NK-92 (cell line): ENCODE data around the gene HS3ST3A1.

Experiments used
- DNase-seq: peaks from one replicate; lab custom pipeline; 2025; ENCODE audit not compliant: unreplicated experiment; lab: John Stamatoyannopoulos, UW

Gene HS3ST3A1

GRCh38 chr17:13541032-13541480, 60.7 kb downstream of the HS3ST3A1 start:
- no peak for DNase-seq

- DNase-seq: no peak
Observed at GRCh38 chr17:13540546-13540945, 61.2 kb downstream of the HS3ST3A1 start.

GRCh38 chr17:13539421-13539820, 62.3 kb downstream of the HS3ST3A1 start:
- DNase-seq: no peak

GRCh38 chr17:13538841-13539411, 62.8 kb downstream of the HS3ST3A1 start:
- DNase-seq: no peak

- DNase-seq: no peak
Observed at GRCh38 chr17:13537871-13538643, 63.7 kb downstream of the HS3ST3A1 start.

- DNase-seq: no peak
Observed at GRCh38 chr17:13537167-13537731, 64.5 kb downstream of the HS3ST3A1 start.

GRCh38 chr17:13534946-13535345, 66.8 kb downstream of the HS3ST3A1 start:
- no peak for DNase-seq

- DNase-seq: no peak
Observed at GRCh38 chr17:13531721-13532120, 70.0 kb downstream of the HS3ST3A1 start.

GRCh38 chr17:13525876-13526275, 75.9 kb downstream of the HS3ST3A1 start:
- DNase-seq: no peak

GRCh38 chr17:13523164-13523563, 78.6 kb downstream of the HS3ST3A1 start:
- no peak for DNase-seq

GRCh38 chr17:13522749-13523148, 79.0 kb downstream of the HS3ST3A1 start:
- DNase-seq: no peak

GRCh38 chr17:13521784-13522183, 79.9 kb downstream of the HS3ST3A1 start:
- DNase-seq: no peak

- no peak for DNase-seq
Observed at GRCh38 chr17:13520899-13521572, 80.7 kb downstream of the HS3ST3A1 start.

GRCh38 chr17:13518261-13519000, 83.3 kb downstream of the HS3ST3A1 start:
- DNase-seq: no peak

- DNase-seq: no peak
Observed at GRCh38 chr17:13513039-13513405, 88.7 kb downstream of the HS3ST3A1 start.

GRCh38 chr17:13510062-13510461, 91.7 kb downstream of the HS3ST3A1 start:
- no peak for DNase-seq

- no peak for DNase-seq
Observed at GRCh38 chr17:13509527-13509926, 92.2 kb downstream of the HS3ST3A1 start.

GRCh38 chr17:13508896-13509295, 92.8 kb downstream of the HS3ST3A1 start:
- no peak for DNase-seq

- no peak for DNase-seq
Observed at GRCh38 chr17:13503526-13503925, 98.2 kb downstream of the HS3ST3A1 start.

- DNase-seq: no peak
Observed at GRCh38 chr17:13502263-13502662, 99.5 kb downstream of the HS3ST3A1 start.

GRCh38 chr17:13500947-13501346, 100.8 kb downstream of the HS3ST3A1 start:
- no peak for DNase-seq
